HG02642 (cell line): ENCODE results near the gene PRIMA1.

ENCODE experiments used
- ATAC-seq: cut with Tn5 transposase; IDR thresholded peaks from one replicate; pipeline ENCODE4 v1.9.1; 2021; ENCODE audit warnings: mild to moderate bottlenecking; ENCODE audit not compliant: unreplicated experiment, poor library complexity

The PRIMA1 gene

GRCh38 chr14:93715279-93715927 lies 72.9 kb downstream of the PRIMA1 start:
- no peak for ATAC-seq

GRCh38 chr14:93714605-93715004 lies 73.7 kb downstream of the PRIMA1 start:
- no peak for ATAC-seq

GRCh38 chr14:93713726-93714405 lies 74.4 kb downstream of the PRIMA1 start:
- no peak for ATAC-seq

- no peak for ATAC-seq
These were observed 75.2 kb downstream of the PRIMA1 start for GRCh38 chr14:93712838-93713724.

- no peak for ATAC-seq
These were observed 76.0 kb downstream of the PRIMA1 start for GRCh38 chr14:93712079-93712837.

GRCh38 chr14:93709249-93709648 lies 79.0 kb downstream of the PRIMA1 start:
- ATAC-seq = no peak

GRCh38 chr14:93708800-93709199 lies 79.5 kb downstream of the PRIMA1 start:
- ATAC-seq = no peak

GRCh38 chr14:93708311-93708734 lies 80.0 kb downstream of the PRIMA1 start:
- no peak for ATAC-seq

- no peak for ATAC-seq
These were observed 80.8 kb downstream of the PRIMA1 start for GRCh38 chr14:93707475-93707874.

- no peak for ATAC-seq
These were observed 81.8 kb downstream of the PRIMA1 start for GRCh38 chr14:93706360-93706955.

- no peak for ATAC-seq
These were observed 82.7 kb downstream of the PRIMA1 start for GRCh38 chr14:93705513-93706156.

- no peak for ATAC-seq
These were observed 84.3 kb downstream of the PRIMA1 start for GRCh38 chr14:93703941-93704340.

- ATAC-seq = no peak
These were observed 85.3 kb downstream of the PRIMA1 start for GRCh38 chr14:93702946-93703345.

GRCh38 chr14:93701562-93701961 lies 86.7 kb downstream of the PRIMA1 start:
- ATAC-seq = no peak

GRCh38 chr14:93700928-93701327 lies 87.4 kb downstream of the PRIMA1 start:
- no peak for ATAC-seq

GRCh38 chr14:93693914-93694313 lies 94.4 kb downstream of the PRIMA1 start:
- ATAC-seq = no peak

- ATAC-seq = no peak
These were observed 97.1 kb downstream of the PRIMA1 start for GRCh38 chr14:93691042-93691780.

GRCh38 chr14:93690146-93690545 lies 98.1 kb downstream of the PRIMA1 start:
- no peak for ATAC-seq

GRCh38 chr14:93688820-93689219 lies 99.5 kb downstream of the PRIMA1 start:
- ATAC-seq = no peak
